OCI-LY3 (cell line): ENCODE data around the gene SLC26A8.

Experiments used
- H2AFZ ChIP-seq: fragments of 200-600, 300-600 bp; shearing (Covaris generic); 2 replicates; pipeline ENCODE4 v1.6.0; 2014; ENCODE audit warnings: antibody characterized with exemption, low read depth, low read length
- H3K27ac ChIP-seq: fragments of 200-600, 300-600 bp; sonication (generic); 2 replicates; pipeline ENCODE4 v1.5.1; 2014; ENCODE audit warnings: mild to moderate bottlenecking, low read length, moderate library complexity, mixed read lengths
- H3K27me3 ChIP-seq: fragments of 200-600, 300-600 bp; sonication (generic); 2 replicates; pipeline ENCODE4 v1.6.1; 2014; ENCODE audit warnings: low read depth, low read length, mixed read lengths
- H3K36me3 ChIP-seq: fragments of 200-600, 300-600 bp; sonication (generic); replicated peaks from 2 replicates; pipeline ENCODE3; 2014; ENCODE audit warnings: low read depth, low read length, mixed read lengths
- H3K4me1 ChIP-seq: fragments of 300-600, 200-600 bp; sonication (generic); 2 replicates; pipeline ENCODE4 v1.6.1; 2014; ENCODE audit warnings: low read length, mixed read lengths
- H3K4me2 ChIP-seq: fragments of 200-600, 300-600 bp; sonication (generic); 2 replicates; pipeline ENCODE4 v1.6.1; 2014; ENCODE audit warnings: low read length, mixed read lengths
- H3K4me3 ChIP-seq: fragments of 300-600, 200-600 bp; sonication (generic); 2 replicates; pipeline ENCODE4 v1.5.1; 2014; ENCODE audit warnings: antibody characterized with exemption, mild to moderate bottlenecking, low read length, moderate library complexity
- H3K79me2 ChIP-seq: fragments of 300-600, 200-600 bp; shearing (Covaris generic); 2 replicates; pipeline ENCODE4 v1.6.1; 2014; ENCODE audit warnings: mild to moderate bottlenecking, low read length, mixed read lengths
- H3K9ac ChIP-seq: fragments of 300-600, 200-600 bp; shearing (Covaris generic); 2 replicates; pipeline ENCODE4 v1.6.0; 2014; ENCODE audit warnings: mild to moderate bottlenecking, low read length, moderate library complexity
- H3K9me3 ChIP-seq: fragments of 200-600, 300-600 bp; shearing (Covaris generic); 2 replicates; pipeline ENCODE4 v1.6.1; 2014; ENCODE audit warnings: low read length, mixed read lengths; ENCODE audit not compliant: insufficient read depth
- H4K20me1 ChIP-seq: fragments of 200-600, 300-600 bp; sonication (generic); 2 replicates; pipeline ENCODE4 v1.6.1; 2016; ENCODE audit warnings: low read length, mixed read lengths; ENCODE audit not compliant: insufficient read depth
- EZH2phosphoT487 ChIP-seq: fragments of 200-600 bp; shearing (Covaris generic); IDR thresholded peaks from 2 replicates; pipeline ENCODE4 v1.6.1; 2018; ENCODE audit warnings: antibody characterized with exemption, mixed run types, low read depth
- TF ChIP-seq, protein P1 (sequence below): fragments of 200-600, 300-600 bp; sonication (generic); IDR thresholded peaks from 2 replicates; pipeline ENCODE4 v1.5.1; 2014; ENCODE audit warnings: antibody characterized with exemption, low read length, low read depth

The SLC26A8 gene

DNA sequence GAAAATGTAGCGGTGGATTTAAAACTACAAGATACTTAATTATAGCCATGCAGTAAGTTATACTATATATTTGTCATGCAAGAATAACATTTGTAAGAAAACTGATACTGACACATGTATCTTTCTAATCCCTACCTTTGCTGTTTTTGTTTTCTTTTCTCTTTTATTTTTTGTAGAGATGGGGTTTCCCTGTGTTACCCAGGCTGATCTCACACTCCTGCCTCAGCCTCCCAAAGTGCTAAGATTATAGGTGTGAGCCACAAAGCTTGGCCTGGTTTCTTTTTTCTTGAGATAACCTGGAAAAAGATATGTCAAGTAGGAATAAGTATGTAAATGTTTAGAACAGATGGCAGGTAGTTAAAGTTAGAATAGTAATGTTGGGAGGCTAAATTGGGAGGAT, 47.3 kb upstream of the SLC26A8 start:
- H3K4me1 ChIP-seq, result peaks cover 2% of the 10 kb centered on the region
- no peaks in the 10 kb centered on the region for H3K27me3 ChIP-seq
- peaks cover 9% of the 10 kb centered on the region; the same call in 1 of the 2 replicates for H4K20me1 ChIP-seq
- H3K9me3 ChIP-seq, result no peaks in the 10 kb centered on the region
- no peak overlapping the region for H3K4me2 ChIP-seq
- H2AFZ ChIP-seq, result no peak overlapping the region
- peaks cover 24% of the 10 kb centered on the region for H3K79me2 ChIP-seq
- no peak overlapping the region for H3K9ac ChIP-seq
- TF ChIP-seq EZH2phosphoT487, result no peak
- H3K4me3 ChIP-seq, result no peak overlapping the region
- H3K36me3 ChIP-seq, result peaks cover 5% of the 10 kb centered on the region
- H3K27ac ChIP-seq, result no peak overlapping the region

DNA sequence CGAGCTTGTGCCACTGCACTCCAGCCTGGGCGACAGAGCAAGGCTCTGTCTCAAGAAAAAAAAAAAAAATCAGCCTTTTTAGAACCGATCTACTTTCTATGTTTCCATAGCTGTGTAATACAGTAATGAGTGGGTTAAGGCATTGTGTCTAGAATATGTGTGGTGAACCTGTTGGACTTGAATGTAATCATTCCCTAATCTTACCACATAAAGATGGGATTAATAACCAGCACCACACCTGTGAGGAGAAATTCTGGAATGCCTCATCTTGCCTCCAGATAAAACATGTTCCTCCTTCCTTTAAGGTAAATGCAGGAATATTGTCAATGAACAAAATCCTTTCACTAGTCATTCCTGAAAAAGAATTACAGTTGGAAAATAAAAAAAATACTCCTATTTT, 46.8 kb upstream of the SLC26A8 start:
- Histone ChIP-seq H4K20me1 (peaks cover 9% of the 10 kb centered on the region; the same call in 1 of the 2 replicates), H3K9me3 (no peaks in the 10 kb centered on the region), H3K36me3 (peaks cover 3% of the 10 kb centered on the region), H3K4me3 (no peak overlapping the region), H3K9ac (no peak overlapping the region), H3K4me2 (no peak overlapping the region), H3K79me2 (peaks cover 27% of the 10 kb centered on the region), H3K27ac (no peak overlapping the region), H3K27me3 (no peaks in the 10 kb centered on the region), H3K4me1 (peaks cover 6% of the 10 kb centered on the region), H2AFZ (no peak overlapping the region)
- TF ChIP-seq EZH2phosphoT487, result no peak
- TF ChIP-seq, protein P1, sequence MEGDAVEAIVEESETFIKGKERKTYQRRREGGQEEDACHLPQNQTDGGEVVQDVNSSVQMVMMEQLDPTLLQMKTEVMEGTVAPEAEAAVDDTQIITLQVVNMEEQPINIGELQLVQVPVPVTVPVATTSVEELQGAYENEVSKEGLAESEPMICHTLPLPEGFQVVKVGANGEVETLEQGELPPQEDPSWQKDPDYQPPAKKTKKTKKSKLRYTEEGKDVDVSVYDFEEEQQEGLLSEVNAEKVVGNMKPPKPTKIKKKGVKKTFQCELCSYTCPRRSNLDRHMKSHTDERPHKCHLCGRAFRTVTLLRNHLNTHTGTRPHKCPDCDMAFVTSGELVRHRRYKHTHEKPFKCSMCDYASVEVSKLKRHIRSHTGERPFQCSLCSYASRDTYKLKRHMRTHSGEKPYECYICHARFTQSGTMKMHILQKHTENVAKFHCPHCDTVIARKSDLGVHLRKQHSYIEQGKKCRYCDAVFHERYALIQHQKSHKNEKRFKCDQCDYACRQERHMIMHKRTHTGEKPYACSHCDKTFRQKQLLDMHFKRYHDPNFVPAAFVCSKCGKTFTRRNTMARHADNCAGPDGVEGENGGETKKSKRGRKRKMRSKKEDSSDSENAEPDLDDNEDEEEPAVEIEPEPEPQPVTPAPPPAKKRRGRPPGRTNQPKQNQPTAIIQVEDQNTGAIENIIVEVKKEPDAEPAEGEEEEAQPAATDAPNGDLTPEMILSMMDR, result no peak

DNA sequence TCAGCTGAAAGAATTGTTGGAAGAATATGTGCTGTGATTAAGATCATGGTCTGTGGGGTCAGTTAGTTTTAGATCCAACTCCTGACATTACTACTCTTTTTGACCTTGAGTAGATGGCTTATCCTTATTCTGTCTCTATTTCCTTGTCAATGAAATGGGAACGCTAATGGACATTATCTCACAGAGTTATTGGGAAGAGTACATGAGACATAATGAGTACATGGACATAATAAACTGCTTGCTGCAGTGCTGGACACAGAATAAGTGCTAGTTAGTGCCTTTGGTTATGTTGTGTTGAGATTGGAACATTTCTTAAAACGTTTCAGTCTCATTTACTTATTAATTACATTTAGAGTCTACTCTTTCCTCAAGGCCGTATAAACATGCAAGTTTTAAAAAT, 45.8 kb upstream of the SLC26A8 start:
- TF ChIP-seq EZH2phosphoT487, result no peak
- TF ChIP-seq, protein P1, result no peak
- no peaks in the 10 kb centered on the region for H3K27me3 ChIP-seq
- peaks cover 3% of the 10 kb centered on the region for H3K36me3 ChIP-seq
- no peaks in the 10 kb centered on the region for H3K9me3 ChIP-seq
- no peak overlapping the region for H3K4me2 ChIP-seq
- H3K9ac ChIP-seq, result no peak overlapping the region
- no peak overlapping the region for H3K27ac ChIP-seq
- H3K4me1 ChIP-seq, result peaks cover 14% of the 10 kb centered on the region
- no peak overlapping the region for H3K4me3 ChIP-seq
- H4K20me1 ChIP-seq, result peaks cover 14% of the 10 kb centered on the region; the same call in 1 of the 2 replicates
- no peak overlapping the region for H2AFZ ChIP-seq
- H3K79me2 ChIP-seq, result peaks cover 31% of the 10 kb centered on the region

DNA sequence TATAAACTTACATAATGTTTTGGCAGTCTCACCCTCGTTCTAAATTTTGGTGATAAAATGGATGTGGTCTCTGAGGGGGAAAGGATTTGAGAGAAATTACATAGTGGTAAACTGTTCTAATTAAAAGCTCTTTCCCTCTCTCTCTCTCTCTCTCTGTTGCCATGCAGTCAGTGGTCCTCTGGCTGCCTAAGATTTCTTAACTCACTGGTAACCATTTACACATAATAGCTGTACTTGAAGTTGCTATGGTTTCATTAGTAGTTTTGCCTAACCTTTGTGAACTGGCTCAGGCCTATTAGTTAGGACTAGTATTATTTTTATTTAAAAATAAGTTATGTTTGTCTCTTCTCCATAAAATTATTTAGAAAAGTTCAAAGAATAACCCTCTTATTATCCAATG, 45.1 kb upstream of the SLC26A8 start:
- Histone ChIP-seq H3K9ac (no peak overlapping the region), H3K79me2 (peaks cover 37% of the 10 kb centered on the region), H4K20me1 (peaks cover 14% of the 10 kb centered on the region; the same call in 1 of the 2 replicates), H3K27ac (no peak overlapping the region), H3K36me3 (peaks cover 3% of the 10 kb centered on the region), H3K4me3 (no peak overlapping the region), H3K4me1 (peaks cover 14% of the 10 kb centered on the region), H3K9me3 (no peaks in the 10 kb centered on the region), H3K27me3 (no peaks in the 10 kb centered on the region), H2AFZ (no peak overlapping the region), H3K4me2 (no peak overlapping the region)
- TF ChIP-seq, protein P1, result no peak
- TF ChIP-seq EZH2phosphoT487, result no peak
